Loucy (cell line): ENCODE results near the gene ERCC5.

Source experiments
- EZH2phosphoT487 ChIP-seq: fragments of 200-600 bp; IDR thresholded peaks from 2 replicates; pipeline ENCODE4 v1.6.1; 2018; ENCODE audit warnings: antibody characterized with exemption, mild to moderate bottlenecking, moderate library complexity, borderline replicate concordance
- TF ChIP-seq, protein P1 (sequence below): fragments of 200-600 bp; sonication (generic); conservative IDR thresholded peaks from 2 replicates; pipeline ENCODE4 v1.5.1; 2014; ENCODE audit warnings: mild to moderate bottlenecking, antibody characterized with exemption, low read length

- TF ChIP-seq, protein P1, sequence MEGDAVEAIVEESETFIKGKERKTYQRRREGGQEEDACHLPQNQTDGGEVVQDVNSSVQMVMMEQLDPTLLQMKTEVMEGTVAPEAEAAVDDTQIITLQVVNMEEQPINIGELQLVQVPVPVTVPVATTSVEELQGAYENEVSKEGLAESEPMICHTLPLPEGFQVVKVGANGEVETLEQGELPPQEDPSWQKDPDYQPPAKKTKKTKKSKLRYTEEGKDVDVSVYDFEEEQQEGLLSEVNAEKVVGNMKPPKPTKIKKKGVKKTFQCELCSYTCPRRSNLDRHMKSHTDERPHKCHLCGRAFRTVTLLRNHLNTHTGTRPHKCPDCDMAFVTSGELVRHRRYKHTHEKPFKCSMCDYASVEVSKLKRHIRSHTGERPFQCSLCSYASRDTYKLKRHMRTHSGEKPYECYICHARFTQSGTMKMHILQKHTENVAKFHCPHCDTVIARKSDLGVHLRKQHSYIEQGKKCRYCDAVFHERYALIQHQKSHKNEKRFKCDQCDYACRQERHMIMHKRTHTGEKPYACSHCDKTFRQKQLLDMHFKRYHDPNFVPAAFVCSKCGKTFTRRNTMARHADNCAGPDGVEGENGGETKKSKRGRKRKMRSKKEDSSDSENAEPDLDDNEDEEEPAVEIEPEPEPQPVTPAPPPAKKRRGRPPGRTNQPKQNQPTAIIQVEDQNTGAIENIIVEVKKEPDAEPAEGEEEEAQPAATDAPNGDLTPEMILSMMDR, result no peak
- TF ChIP-seq EZH2phosphoT487, result no peak
Measured at GRCh38 chr13:102907886-102908515, 62.2 kb downstream of the ERCC5 start.
